Measurements from ENCODE around the gene INPP5E.
"Not testable (repeated sequence)": the region's sequence is repeated elsewhere in the genome, so short reads cannot be mapped to it uniquely, and the experiment has no call there.

The INPP5E gene

DNA sequence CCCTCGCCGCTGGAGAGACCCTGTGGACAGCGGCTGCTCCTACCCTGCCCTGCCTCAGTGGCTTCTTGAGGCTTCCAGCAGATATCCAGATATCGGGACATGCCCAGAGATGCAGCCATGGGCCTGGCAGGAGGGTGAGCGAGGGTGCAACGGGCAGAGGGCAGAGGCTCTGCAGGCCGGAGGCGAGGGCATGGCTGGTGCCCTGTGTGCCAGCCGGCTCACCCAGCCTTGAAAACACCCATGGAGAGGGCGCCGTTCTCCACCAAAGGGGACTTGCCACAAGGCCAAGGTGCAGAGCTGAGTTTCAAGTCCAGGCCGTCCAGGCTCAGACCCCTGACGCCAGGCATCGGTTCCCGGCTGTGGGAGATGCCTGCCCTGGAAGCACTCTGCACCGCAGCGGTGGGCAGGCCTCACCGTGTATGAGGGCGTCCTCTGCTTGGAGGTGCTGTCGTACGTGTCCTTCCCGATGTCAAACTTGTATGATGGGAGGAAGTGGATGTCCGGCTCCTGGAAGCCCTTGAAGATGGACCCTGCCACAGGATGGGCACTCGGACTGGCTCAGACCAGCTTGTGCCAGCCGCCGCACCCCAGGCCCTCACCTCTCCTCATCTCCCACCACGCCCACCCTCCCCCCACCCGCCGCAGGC lies 8.9 kb downstream of the INPP5E start:
- in situ Hi-C loops (cut with MboI; ENCODE audit: low sequenced_read_pairs): no loop called here

- in situ Hi-C loops (cut with MboI; ENCODE audit: low sequenced_read_pairs): no loop called here
Measured at GRCh38 chr9:136429683-136430491, 9.8 kb downstream of the INPP5E start.

GRCh38 chr9:136429075-136429628 lies 10.5 kb downstream of the INPP5E start:
- in situ Hi-C loops (cut with MboI; ENCODE audit: low sequenced_read_pairs): no loop called here

- in situ Hi-C loops (cut with MboI; ENCODE audit: low sequenced_read_pairs): no loop called here
Measured at GRCh38 chr9:136426787-136427186, 12.9 kb downstream of the INPP5E start.

GRCh38 chr9:136425367-136425766 lies 14.3 kb downstream of the INPP5E start:
- in situ Hi-C loops (cut with MboI; ENCODE audit: low sequenced_read_pairs): not testable (repeated sequence)

DNA sequence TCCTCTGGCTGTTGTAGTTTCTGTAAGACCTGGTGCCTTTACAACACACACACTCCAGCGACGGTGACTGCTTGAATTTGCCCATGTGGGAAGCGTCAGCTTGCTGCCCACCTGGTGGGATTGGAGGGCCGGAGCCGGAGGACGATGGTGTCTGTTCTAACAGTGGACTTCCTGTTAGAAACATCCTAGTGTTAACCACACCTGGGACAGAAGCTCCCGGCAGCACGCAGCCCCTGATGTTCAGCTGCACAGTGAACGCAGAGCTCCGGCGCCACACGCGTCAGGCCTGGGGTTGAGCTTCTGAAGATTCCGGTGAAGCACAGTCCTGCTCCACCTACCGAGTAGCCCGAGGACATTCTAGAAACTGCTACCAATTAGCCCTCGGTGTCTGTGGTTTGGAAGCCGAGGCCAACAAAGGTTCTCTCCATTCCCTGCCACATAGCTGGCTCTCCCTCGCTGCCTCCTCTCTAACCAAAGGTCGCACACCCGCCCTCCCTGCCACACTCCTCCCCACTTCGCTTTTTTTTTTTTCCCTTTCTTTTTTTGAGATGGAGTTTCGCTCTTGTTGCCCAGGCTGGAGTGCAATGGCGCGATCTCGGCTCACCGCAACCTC lies 14.8 kb downstream of the INPP5E start:
- in situ Hi-C loops (cut with MboI; ENCODE audit: low sequenced_read_pairs): no loop called here

DNA sequence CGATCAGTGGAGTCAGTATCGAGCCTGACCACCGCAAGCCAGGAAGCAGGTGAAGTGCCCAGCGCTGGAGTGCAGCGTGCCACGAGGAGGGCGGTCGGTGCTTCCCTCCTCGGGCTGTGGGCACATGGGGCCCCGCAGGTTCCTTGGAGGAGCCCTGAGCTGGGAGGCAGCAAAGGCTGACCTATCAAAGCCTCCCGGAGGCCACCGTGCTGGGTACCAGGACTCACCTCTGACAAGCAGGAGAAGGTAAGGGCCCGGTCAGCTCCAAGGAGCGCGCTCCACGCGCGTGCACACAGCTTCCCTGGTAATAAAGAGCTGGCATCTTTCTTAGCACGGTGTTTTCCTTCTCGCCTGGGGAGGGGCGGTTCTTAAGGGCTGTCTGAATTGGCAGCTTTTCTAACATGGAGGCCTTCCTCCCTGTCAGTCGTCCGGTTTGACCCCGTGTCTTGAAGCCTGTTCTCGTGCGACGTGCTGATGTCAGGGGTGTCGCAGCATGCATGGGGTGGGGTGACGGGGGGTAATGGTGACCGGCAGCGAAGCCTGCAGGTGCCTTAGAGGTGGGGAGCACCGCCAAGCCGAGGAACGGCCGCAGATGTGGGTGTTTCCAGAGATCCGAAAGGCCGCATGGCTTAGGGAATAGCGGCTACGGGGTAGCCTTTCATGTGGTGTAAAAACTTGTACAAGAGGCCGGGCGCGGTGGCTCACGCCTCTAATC lies 16.1 kb downstream of the INPP5E start:
- in situ Hi-C loops (cut with MboI; ENCODE audit: low sequenced_read_pairs): no loop called here

GRCh38 chr9:136422876-136423275 lies 16.8 kb downstream of the INPP5E start:
- in situ Hi-C loops (cut with MboI; ENCODE audit: low sequenced_read_pairs): no loop called here

DNA sequence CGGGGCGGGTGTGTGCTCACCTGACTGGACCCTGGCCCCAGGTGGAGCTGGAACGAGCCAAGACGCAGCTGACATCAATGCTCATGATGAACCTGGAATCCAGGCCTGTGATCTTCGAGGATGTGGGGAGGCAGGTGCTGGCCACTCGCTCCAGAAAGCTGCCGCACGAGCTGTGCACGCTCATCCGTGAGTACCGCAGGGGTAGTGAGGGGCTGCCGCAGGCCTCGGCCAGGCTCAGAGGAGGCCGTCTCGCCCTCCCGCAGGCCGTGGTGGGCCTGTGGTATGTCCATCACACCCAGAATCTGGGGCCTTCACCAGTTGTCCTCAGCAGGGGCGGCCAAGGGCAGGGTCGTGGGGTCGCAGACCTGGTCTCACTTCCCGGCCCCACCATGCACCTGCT lies 17.9 kb downstream of the INPP5E start:
- in situ Hi-C loops (cut with MboI; ENCODE audit: low sequenced_read_pairs): no loop called here

DNA sequence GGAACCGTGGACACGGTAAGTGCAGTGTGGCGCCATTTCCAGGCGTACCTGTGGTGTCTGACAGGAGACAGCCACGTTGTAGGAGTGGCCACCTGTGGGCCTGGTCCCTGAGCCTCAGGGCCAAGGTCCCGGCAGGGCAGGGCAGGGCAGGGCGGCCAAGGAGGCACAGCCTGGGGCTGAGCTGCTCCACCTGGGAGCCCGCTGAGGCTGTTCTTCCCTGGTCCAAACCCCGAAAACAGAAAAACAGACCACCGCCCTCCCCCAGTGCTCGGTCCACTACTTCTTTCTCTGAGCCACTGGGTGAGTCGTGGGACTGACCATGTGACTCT lies 20.6 kb downstream of the INPP5E start:
- in situ Hi-C loops (cut with MboI; ENCODE audit: low sequenced_read_pairs): no loop called here

DNA sequence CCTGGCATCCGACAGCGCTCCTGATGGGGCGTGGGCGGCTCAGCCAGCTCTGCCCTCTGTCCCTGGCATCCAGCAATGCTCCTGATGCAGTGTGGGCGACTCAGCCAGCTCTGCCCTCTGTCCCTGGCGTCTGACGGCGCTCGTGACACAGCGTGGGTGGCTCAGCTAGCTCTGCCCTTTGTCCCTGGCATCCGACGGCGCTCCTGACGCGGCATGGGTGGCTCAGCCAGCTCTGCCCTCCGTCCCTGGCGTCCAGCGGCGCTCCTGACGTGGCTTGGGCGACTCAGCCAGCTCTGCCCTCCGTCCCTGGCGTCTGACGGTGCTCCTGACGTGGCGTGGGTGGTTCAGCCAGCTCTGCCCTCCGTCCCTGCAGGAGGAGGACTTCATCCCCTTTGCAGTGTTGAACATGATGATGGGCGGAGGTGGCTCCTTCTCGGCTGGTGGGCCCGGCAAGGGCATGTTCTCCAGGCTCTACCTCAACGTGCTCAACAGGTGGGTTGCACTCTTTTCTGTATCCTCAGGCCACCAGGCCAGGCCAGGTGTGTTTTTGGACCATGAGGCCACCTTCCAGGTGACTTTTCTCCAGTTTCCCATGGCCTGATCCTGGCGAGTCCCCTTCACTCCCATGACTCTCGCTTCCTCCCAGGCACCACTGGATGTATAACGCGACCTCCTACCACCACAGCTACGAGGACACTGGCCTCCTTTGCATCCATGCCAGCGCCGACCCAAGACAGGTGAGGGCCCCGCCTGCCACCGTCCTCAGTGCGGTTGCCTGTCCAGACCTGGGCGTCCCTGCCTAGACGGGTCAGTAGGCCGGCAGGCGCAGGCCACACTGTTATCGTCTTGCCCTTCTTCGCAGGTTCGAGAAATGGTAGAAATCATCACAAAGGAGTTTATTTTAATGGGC lies 21.2 kb downstream of the INPP5E start:
- in situ Hi-C loops (cut with MboI; ENCODE audit: low sequenced_read_pairs): no loop called here

DNA sequence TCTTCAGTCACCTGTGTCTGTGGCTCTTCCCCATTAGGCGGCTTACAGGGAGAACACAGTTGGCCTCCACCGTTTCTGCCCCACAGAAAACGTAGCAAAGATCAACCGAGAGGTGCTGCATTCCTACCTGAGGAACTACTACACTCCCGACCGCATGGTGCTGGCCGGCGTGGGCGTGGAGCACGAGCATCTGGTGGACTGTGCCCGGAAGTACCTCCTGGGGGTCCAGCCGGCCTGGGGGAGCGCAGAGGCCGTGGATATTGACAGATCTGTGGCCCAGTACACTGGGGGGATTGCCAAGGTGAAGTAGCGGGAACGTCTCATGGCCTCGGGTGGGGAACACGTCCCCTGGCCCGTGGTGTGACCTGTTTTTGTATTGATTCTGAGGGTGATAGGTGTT lies 22.7 kb downstream of the INPP5E start:
- in situ Hi-C loops (cut with MboI; ENCODE audit: low sequenced_read_pairs): no loop called here

DNA sequence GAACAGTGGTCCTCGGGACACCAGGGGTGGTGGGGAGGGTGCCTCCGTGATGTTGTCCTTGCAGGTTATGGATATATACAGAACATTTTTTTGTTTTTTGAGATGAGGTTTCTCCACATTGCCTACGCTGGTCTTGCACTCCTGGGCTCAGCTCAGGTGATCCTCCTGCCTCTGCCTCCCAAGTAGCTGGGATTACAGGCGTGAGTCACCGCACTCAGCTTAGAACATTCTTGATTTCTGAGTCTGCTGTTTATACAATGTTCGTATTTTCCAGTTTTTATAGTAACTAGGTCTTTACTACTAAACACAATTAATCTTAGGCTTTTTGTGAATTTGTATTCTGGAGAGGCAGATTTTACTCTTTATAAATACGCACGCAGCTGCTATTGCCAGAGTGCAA lies 23.2 kb downstream of the INPP5E start:
- in situ Hi-C loops (cut with MboI; ENCODE audit: low sequenced_read_pairs): no loop called here

- in situ Hi-C loops (cut with MboI; ENCODE audit: low sequenced_read_pairs): no loop called here
Measured at GRCh38 chr9:136412962-136413361, 26.7 kb downstream of the INPP5E start.

GRCh38 chr9:136411378-136411777 lies 28.3 kb downstream of the INPP5E start:
- in situ Hi-C loops (cut with MboI; ENCODE audit: low sequenced_read_pairs): no loop called here

DNA sequence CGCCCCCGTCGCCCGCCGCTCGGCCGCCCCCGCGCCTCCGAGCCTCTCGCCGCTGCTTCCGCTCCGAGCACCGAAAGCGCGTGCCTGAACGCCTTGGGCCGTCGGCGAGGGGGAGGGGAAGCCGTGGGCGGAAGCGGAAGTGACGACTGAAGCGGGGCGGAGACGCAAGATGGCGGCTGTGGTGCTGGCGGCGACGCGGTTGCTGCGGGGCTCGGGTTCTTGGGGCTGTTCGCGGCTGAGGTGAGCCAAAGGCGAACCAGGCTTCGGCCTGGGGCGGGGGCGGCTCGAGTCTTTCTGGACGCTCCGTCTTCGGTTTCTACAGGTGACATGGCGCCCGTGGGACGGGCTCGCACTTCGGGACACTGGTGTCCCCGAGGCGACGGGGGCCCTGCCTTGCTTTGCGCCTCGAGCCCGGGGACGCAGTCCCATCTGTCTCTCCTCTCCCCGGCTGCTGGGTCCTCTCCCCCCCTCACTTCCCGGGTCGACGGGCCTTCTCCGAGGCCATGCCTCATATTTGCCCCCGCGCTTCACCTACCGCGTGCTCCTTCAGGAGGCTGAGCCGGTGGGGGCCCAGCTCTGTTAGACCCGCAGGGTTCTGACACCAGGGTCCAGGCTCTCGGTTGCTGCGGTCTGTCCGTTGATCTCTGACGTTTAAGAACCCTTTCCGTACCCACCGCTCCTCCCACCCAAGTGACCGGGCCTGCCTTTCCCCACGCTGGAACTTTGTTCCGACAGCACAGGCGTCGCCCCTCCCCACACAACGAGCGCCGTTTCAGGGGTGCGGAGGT lies 29.0 kb downstream of the INPP5E start, which contains the start of the genes ENTR1 and PMPCA:
Gene ENTR1, minus strand, starts transcription at position 115 of the 788 bp plus-strand sequence. CDS start 217 bp downstream, outside the sequence.
Gene PMPCA, plus strand, starts transcription at position 159 of the 788 bp plus-strand sequence. Its CDS starts 11 bp downstream, at position 170.
- in situ Hi-C loops (cut with MboI; ENCODE audit: low sequenced_read_pairs): no loop called here

- in situ Hi-C loops (cut with MboI; ENCODE audit: low sequenced_read_pairs): no loop called here
Measured at GRCh38 chr9:136409557-136410455, 29.8 kb downstream of the INPP5E start.

GRCh38 chr9:136407911-136408310 lies 31.7 kb downstream of the INPP5E start:
- in situ Hi-C loops (cut with MboI; ENCODE audit: low sequenced_read_pairs): no loop called here

Data from HL-60/S4 treated with phorbol 12-myristate 13-acetate at 8.2 ng/mL for 4 days and 3 days (cell line).